Esophagus squamous epithelium (tissue), 4 donors: ENCODE results near the gene CST9.

Source experiments
- CTCF ChIP-seq, 6 experiments: fragments of 450-650 bp in 4 of 6; fragments of 200-600 bp in 2 of 6; sonication (generic) in 2 of 6; IDR thresholded peaks; one replicate each; pipeline ENCODE4 v1.5.1; 2016 to 2019; ENCODE audit warnings: antibody characterized with exemption in 6 of 6, mild to moderate bottlenecking in 4 of 6, moderate library complexity in 4 of 6
- POLR2A ChIP-seq, 4 donors: fragments of 450-650 bp; IDR thresholded peaks; one replicate each; pipeline ENCODE4 v1.6.1; 2017; ENCODE audit warnings: antibody characterized with exemption in 4 of 4, mild to moderate bottlenecking in 4 of 4, moderate library complexity in 3 of 4

- TF ChIP-seq CTCF (IDR thresholded peaks at IDR 0.05) (no peak), POLR2A (IDR thresholded peaks at IDR 0.05) (no peak)
Observed at GRCh38 chr20:23602241-23602640, 3.5 kb downstream of the CST9 start.
